ENCODE measurements around the gene PTBP1.

- TF ChIP-seq, protein P1, sequence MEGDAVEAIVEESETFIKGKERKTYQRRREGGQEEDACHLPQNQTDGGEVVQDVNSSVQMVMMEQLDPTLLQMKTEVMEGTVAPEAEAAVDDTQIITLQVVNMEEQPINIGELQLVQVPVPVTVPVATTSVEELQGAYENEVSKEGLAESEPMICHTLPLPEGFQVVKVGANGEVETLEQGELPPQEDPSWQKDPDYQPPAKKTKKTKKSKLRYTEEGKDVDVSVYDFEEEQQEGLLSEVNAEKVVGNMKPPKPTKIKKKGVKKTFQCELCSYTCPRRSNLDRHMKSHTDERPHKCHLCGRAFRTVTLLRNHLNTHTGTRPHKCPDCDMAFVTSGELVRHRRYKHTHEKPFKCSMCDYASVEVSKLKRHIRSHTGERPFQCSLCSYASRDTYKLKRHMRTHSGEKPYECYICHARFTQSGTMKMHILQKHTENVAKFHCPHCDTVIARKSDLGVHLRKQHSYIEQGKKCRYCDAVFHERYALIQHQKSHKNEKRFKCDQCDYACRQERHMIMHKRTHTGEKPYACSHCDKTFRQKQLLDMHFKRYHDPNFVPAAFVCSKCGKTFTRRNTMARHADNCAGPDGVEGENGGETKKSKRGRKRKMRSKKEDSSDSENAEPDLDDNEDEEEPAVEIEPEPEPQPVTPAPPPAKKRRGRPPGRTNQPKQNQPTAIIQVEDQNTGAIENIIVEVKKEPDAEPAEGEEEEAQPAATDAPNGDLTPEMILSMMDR (conservative IDR thresholded peaks at IDR 0.05 in 1 of 2, IDR thresholded peaks at IDR 0.05 in 1 of 2; ENCODE audit: extremely low read depth in 1 of 2, insufficient read depth in 1 of 2, low read depth in 1 of 2, low read length in 2 of 2) = no peak
- no peak for TF ChIP-seq EZH2 (IDR thresholded peaks at IDR 0.05; ENCODE audit: borderline replicate concordance, low read length)
Observed at GRCh38 chr19:855566-856120, 58.4 kb downstream of the PTBP1 start.

Data from mammary epithelial cell (primary cell).